ENCODE data around the gene KNTC1.
"Not testable (repeated sequence)": the region's sequence is repeated elsewhere in the genome, so short reads cannot be mapped to it uniquely, and the experiment has no call there.

Gene KNTC1

GRCh38 chr12:122563361-122563760 is 36.3 kb downstream of the KNTC1 start:
- DNase-seq: no peak

GRCh38 chr12:122566816-122567215 is 39.8 kb downstream of the KNTC1 start:
- DNase-seq: not testable (repeated sequence)

- DNase-seq: no peak
Observed at GRCh38 chr12:122569288-122569687, 42.2 kb downstream of the KNTC1 start.

GRCh38 chr12:122570006-122570405 is 43.0 kb downstream of the KNTC1 start:
- not testable (repeated sequence) for DNase-seq

- no peak for DNase-seq
Observed at GRCh38 chr12:122571821-122572220, 44.8 kb downstream of the KNTC1 start.

GRCh38 chr12:122583294-122583693 is 56.2 kb downstream of the KNTC1 start:
- not testable (repeated sequence) for DNase-seq

GRCh38 chr12:122584177-122584863 is 57.3 kb downstream of the KNTC1 start:
- no peak for DNase-seq

GRCh38 chr12:122590990-122591389 is 63.9 kb downstream of the KNTC1 start:
- DNase-seq: no peak

GRCh38 chr12:122591966-122592365 is 64.9 kb downstream of the KNTC1 start:
- DNase-seq: not testable (repeated sequence)

GRCh38 chr12:122592543-122592942 is 65.5 kb downstream of the KNTC1 start:
- DNase-seq: not testable (repeated sequence)

- DNase-seq: no peak
Observed at GRCh38 chr12:122593910-122594309, 66.9 kb downstream of the KNTC1 start.

GRCh38 chr12:122596838-122597237 is 69.8 kb downstream of the KNTC1 start:
- DNase-seq: no peak

- DNase-seq: no peak
Observed at GRCh38 chr12:122602456-122602855, 75.4 kb downstream of the KNTC1 start.

- DNase-seq: no peak
Observed at GRCh38 chr12:122604993-122605392, 77.9 kb downstream of the KNTC1 start.

GRCh38 chr12:122609732-122610131 is 82.7 kb downstream of the KNTC1 start:
- no peak for DNase-seq

- DNase-seq: no peak
Observed at GRCh38 chr12:122610207-122610606, 83.2 kb downstream of the KNTC1 start.

GRCh38 chr12:122610911-122611310 is 83.9 kb downstream of the KNTC1 start:
- DNase-seq: no peak

- no peak for DNase-seq
Observed at GRCh38 chr12:122614839-122615238, 87.8 kb downstream of the KNTC1 start.

GRCh38 chr12:122615780-122616179 is 88.7 kb downstream of the KNTC1 start:
- no peak for DNase-seq

GRCh38 chr12:122635471-122635870 is 108.4 kb downstream of the KNTC1 start:
- DNase-seq: no peak

- no peak for DNase-seq
Observed at GRCh38 chr12:122643207-122643805, 116.3 kb downstream of the KNTC1 start.

- no peak for DNase-seq
Observed at GRCh38 chr12:122646517-122647217, 119.6 kb downstream of the KNTC1 start.

- no peak for DNase-seq
Observed at GRCh38 chr12:122651520-122652224, 124.6 kb downstream of the KNTC1 start.

All from left hindlimb (tissue), 1 donor.